Measurements from ENCODE around the gene ERF. TPM values are rescaled to one million over a fixed set of nuclear protein-coding genes. Genes with fewer than 3 reads are reported as not detected.

ERF gene
- total and polyA plus RNA-seq, 2 of the 4 experiments (the other 2 are of a cell fraction): 5.2 to 32.4 TPM

DNA sequence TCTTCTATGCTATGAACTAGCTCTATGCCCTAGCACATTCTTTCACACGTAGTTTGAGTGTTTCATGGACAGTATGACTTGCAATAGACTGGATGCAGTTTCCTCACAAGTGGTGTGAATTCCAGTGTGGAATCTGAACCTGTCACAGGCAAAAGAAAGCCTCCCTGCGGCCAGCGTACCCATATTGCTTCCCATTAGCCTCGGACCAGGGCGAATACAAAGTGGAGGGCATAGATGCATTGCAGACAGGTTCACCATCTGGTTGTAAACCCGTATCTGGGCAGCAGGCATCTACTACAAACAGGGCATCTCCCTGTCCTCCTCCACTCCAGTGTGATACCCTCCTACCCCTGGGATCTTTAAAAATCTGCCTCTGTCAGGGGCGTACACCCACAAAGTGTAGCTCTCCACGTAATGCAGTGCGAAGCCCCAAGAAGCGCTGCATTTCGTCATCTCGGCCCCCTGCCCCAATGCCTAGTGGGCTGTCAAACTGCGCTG lies 12.8 kb upstream of the ERF start:
- ChIA-PET POLR2A (ENCODE audit: unreplicated experiment) (no interaction called here), CTCF (no interaction called here)
- Histone ChIP-seq H3K4me1 (ENCODE audit: control insufficient read depth, insufficient read depth, low read length) (peaks cover 10% of the 10 kb centered on the region), H3K9ac (ENCODE audit: low read depth, low read length) (peak overlapping the region; percentile 58), H3K4me2 (ENCODE audit: low read depth, low read length) (peak overlapping the region; percentile 76), H4K91ac (ENCODE audit: insufficient read depth, low read depth, low read length) (0 out of 2 replicates have a peak overlapping the region, but pooled peaks have one; percentile 15), H3K36me3 (ENCODE audit: control insufficient read depth, insufficient read depth, low read length) (no peaks in the 10 kb centered on the region), H2BK120ac (ENCODE audit: low read depth, low read length) (peak overlapping the region; percentile 13), H3K23ac (ENCODE audit: low read depth, low read length) (peak overlapping the region; percentile 69), H3K9me3 (ENCODE audit: control insufficient read depth, insufficient read depth, low read length) (no peaks in the 10 kb centered on the region), H2AK5ac (ENCODE audit: low read depth, low read length) (peak overlapping the region; percentile 56; the same call in 1 of the 2 replicates), H2AK9ac (replicated peaks; ENCODE audit: low read depth, low read length, poor library complexity) (peak overlapping the region; percentile 63), H2BK5ac (ENCODE audit: low read depth, low read length, poor library complexity, severe bottlenecking) (peak overlapping the region; percentile 40), H3K9me1 (ENCODE audit: insufficient read depth, low read length) (peaks cover 4% of the 10 kb centered on the region), H3K18ac (ENCODE audit: low read depth, low read length) (no peak overlapping the region), H2AFZ (replicated peaks; ENCODE audit: low read length, poor library complexity) (peak overlapping the region; percentile 99), H3K14ac (replicated peaks; ENCODE audit: low read depth, low read length) (peak overlapping the region; percentile 67), H3K56ac (ENCODE audit: extremely low read depth, insufficient read depth, low read length) (no peak overlapping the region), H4K5ac (ENCODE audit: low read depth, low read length) (no peak overlapping the region; the same call in 1 of the 2 replicates), H3K4ac (ENCODE audit: low read depth, low read length) (peak overlapping the region; percentile 71), H3K4me3 (ENCODE audit: insufficient read depth, low read depth, low read length) (peak overlapping the region; percentile 45), H2BK15ac (ENCODE audit: low read depth, low read length) (peak overlapping the region; percentile 17; the same call in 1 of the 3 replicates), H2BK20ac (ENCODE audit: low read depth, low read length) (no peak overlapping the region; the same call in 1 of the 2 replicates), H3K27me3 (ENCODE audit: control insufficient read depth, insufficient read depth, low read length) (no peaks in the 10 kb centered on the region), H3K27ac (ENCODE audit: insufficient read depth, low read length) (peak overlapping the region; percentile 42), H3K79me1 (ENCODE audit: low read depth in 1 of 2, low read length in 2 of 2) (peaks cover 15 to 29% of the 10 kb centered on the region in 2 experiments), H4K20me1 (ENCODE audit: insufficient read depth, low read length) (no peaks in the 10 kb centered on the region), H4K8ac (ENCODE audit: low read depth in 2 of 2, low read length in 2 of 2) (peak overlapping the region; percentile 21 to 58; a peak in 2 of 4 replicates)
- 5% methylated on average over 10 of the region's 13 CpGs; no CpG with 5 or more reads in 1 of the 2 experiments for WGBS, 2 experiments (ENCODE audit: extremely low coverage in 2 of 2, insufficient read length in 1 of 2)
- dilution Hi-C loops (cut with HindIII; ENCODE audit: low sequenced_read_pairs, unreplicated experiment) (no loop called here), intact Hi-C loops (cut with micrococcal nuclease) (no loop called here), in situ Hi-C loops (cut with MboI; ENCODE audit: low sequenced_read_pairs) (no loop called here)
- TF ChIP-seq BHLHE40 (IDR thresholded peaks at IDR 0.05; ENCODE audit: low read depth, low read length) (no peak), POLR2A (IDR thresholded peaks at IDR 0.05; ENCODE audit: low read depth, low read length) (no peak), MAFK (IDR thresholded peaks at IDR 0.05; ENCODE audit: low read depth, low read length) (no peak), SMC3 (IDR thresholded peaks at IDR 0.05; ENCODE audit: low read depth, low read length) (no peak), FOS (IDR thresholded peaks at IDR 0.05; ENCODE audit: low read depth, low read length) (no peak), RFX5 (IDR thresholded peaks at IDR 0.05; ENCODE audit: low read depth, low read length) (no peak), MXI1 (IDR thresholded peaks at IDR 0.05; ENCODE audit: borderline replicate concordance, low read depth, low read length) (no peak), NFE2L2 (IDR thresholded peaks at IDR 0.05; ENCODE audit: low read depth, low read length) (no peak), CHD1 (IDR thresholded peaks at IDR 0.05; ENCODE audit: low read depth, low read length) (no peak), MAZ (IDR thresholded peaks at IDR 0.05; ENCODE audit: borderline replicate concordance, low read depth, low read length) (no peak), RAD21 (IDR thresholded peaks at IDR 0.05; ENCODE audit: low read length) (no peak), RCOR1 (IDR thresholded peaks at IDR 0.05; ENCODE audit: insufficient replicate concordance, low read length) (no peak), CEBPB (IDR thresholded peaks at IDR 0.05; ENCODE audit: low read depth, low read length) (no peak)
- TF ChIP-seq, protein P1, sequence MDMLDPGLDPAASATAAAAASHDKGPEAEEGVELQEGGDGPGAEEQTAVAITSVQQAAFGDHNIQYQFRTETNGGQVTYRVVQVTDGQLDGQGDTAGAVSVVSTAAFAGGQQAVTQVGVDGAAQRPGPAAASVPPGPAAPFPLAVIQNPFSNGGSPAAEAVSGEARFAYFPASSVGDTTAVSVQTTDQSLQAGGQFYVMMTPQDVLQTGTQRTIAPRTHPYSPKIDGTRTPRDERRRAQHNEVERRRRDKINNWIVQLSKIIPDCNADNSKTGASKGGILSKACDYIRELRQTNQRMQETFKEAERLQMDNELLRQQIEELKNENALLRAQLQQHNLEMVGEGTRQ (IDR thresholded peaks at IDR 0.05; ENCODE audit: low read depth, low read length): no peak
- TF ChIP-seq, protein P2, sequence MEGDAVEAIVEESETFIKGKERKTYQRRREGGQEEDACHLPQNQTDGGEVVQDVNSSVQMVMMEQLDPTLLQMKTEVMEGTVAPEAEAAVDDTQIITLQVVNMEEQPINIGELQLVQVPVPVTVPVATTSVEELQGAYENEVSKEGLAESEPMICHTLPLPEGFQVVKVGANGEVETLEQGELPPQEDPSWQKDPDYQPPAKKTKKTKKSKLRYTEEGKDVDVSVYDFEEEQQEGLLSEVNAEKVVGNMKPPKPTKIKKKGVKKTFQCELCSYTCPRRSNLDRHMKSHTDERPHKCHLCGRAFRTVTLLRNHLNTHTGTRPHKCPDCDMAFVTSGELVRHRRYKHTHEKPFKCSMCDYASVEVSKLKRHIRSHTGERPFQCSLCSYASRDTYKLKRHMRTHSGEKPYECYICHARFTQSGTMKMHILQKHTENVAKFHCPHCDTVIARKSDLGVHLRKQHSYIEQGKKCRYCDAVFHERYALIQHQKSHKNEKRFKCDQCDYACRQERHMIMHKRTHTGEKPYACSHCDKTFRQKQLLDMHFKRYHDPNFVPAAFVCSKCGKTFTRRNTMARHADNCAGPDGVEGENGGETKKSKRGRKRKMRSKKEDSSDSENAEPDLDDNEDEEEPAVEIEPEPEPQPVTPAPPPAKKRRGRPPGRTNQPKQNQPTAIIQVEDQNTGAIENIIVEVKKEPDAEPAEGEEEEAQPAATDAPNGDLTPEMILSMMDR (conservative IDR thresholded peaks at IDR 0.05; ENCODE audit: low read depth, low read length): no peak
- TF ChIP-seq, protein P3, sequence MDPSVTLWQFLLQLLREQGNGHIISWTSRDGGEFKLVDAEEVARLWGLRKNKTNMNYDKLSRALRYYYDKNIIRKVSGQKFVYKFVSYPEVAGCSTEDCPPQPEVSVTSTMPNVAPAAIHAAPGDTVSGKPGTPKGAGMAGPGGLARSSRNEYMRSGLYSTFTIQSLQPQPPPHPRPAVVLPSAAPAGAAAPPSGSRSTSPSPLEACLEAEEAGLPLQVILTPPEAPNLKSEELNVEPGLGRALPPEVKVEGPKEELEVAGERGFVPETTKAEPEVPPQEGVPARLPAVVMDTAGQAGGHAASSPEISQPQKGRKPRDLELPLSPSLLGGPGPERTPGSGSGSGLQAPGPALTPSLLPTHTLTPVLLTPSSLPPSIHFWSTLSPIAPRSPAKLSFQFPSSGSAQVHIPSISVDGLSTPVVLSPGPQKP (IDR thresholded peaks at IDR 0.05; ENCODE audit: borderline replicate concordance, low read depth, low read length): no peak
- DNase-seq (no peak), ATAC-seq (ENCODE audit: low read depth) (no peak)
- BruUV-seq (replicated peaks): no TSS peak
